Gastrocnemius medialis (tissue), 4 donors: Measurements from ENCODE around the gene NSUN2.
"Not testable (repeated sequence)": the region's sequence is repeated elsewhere in the genome, so short reads cannot be mapped to it uniquely, and the experiment has no call there.

Experiments used
- POLR2A ChIP-seq, 2 donors: fragments of 450-650 bp; IDR thresholded peaks; one replicate each; pipeline ENCODE4 v1.6.1; 2017; ENCODE audit warnings: antibody characterized with exemption in 2 of 2, mild to moderate bottlenecking in 2 of 2, moderate library complexity in 2 of 2
- TF ChIP-seq, protein P1 (sequence below), 5 experiments: fragments of 450-650 bp in 3 of 5; fragments of 200-600 bp in 2 of 5; sonication (generic) in 2 of 5; IDR thresholded peaks in 4 of 5; conservative IDR thresholded peaks in 1 of 5; 1 replicate in 4 of 5; 2 replicates in 1 of 5; pipeline ENCODE4 v1.5.1; 2016 to 2019; ENCODE audit warnings: antibody characterized with exemption in 5 of 5, mild to moderate bottlenecking in 3 of 5, moderate library complexity in 3 of 5

DNA sequence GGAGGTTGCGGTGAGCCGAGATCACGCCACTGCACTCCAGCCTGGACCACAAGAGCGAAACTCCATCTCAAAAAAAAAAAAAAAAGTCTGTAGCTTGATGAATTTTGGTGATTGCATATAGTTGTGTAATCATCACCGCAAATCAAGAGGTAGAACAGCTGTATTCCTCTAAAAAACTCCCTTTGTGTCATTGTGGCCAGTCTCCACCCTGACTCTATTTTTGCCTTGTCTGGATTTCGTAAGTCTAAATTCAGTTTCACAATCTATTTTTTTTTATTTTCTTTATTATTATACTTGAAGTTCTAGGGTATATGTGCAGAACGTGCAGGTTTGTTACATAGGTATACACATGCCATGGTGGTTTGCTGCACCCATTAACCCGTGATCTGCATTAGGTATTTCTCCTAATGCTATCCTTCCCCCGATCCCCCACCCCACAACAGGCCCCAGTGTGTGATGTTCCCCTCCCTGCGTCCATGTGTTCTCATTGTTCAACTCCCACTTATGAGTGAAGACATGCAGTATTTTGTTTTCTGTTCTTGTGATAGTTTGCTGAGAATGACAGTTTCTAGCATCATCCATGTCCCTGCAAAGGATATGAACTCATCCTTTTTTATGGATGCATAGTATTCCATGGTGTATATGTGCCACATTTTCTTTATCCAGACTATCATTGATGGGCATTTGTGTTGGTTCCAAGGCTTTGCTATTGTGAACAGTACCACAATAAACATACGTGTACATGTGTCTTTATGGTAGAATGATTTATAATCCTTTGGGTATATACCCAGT, 12.9 kb upstream of the NSUN2 start:
- TF ChIP-seq, protein P1, sequence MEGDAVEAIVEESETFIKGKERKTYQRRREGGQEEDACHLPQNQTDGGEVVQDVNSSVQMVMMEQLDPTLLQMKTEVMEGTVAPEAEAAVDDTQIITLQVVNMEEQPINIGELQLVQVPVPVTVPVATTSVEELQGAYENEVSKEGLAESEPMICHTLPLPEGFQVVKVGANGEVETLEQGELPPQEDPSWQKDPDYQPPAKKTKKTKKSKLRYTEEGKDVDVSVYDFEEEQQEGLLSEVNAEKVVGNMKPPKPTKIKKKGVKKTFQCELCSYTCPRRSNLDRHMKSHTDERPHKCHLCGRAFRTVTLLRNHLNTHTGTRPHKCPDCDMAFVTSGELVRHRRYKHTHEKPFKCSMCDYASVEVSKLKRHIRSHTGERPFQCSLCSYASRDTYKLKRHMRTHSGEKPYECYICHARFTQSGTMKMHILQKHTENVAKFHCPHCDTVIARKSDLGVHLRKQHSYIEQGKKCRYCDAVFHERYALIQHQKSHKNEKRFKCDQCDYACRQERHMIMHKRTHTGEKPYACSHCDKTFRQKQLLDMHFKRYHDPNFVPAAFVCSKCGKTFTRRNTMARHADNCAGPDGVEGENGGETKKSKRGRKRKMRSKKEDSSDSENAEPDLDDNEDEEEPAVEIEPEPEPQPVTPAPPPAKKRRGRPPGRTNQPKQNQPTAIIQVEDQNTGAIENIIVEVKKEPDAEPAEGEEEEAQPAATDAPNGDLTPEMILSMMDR (IDR thresholded peaks at IDR 0.05 in 4 of 5, conservative IDR thresholded peaks at IDR 0.05 in 1 of 5) = not testable (repeated sequence)
- TF ChIP-seq POLR2A (IDR thresholded peaks at IDR 0.05) = not testable (repeated sequence)
